Activated naive CD4-positive, alpha-beta T cell treated with anti-CD3 and anti-CD28 coated beads, Interleukin-2, amount 10 ng/mL, durations not matched to agents 7 days and 5 days (primary cell): ENCODE measurements around the gene TMTC4.
A peak's percentile ranks its signal among the peaks of the same experiment; 100 is the strongest.

ENCODE experiments used
- CTCF ChIA-PET: fragments of 350-600 bp; sonication (Branson Sonifier 250); formaldehyde crosslinking; loops from one replicate; lab custom pipeline; 2021; ENCODE audit warnings: antibody characterized with exemption; lab: Charles Lee
- DNase-seq: peaks from one replicate; pipeline ENCODE4 v3.0.0-alpha.2; 2020
- H3K27ac Mint-ChIP-seq: one replicate; pipeline ENCODE4 v1.8.0; 2021; ENCODE audit warnings: mild to moderate bottlenecking, moderate library complexity, mixed read lengths
- H3K27me3 Mint-ChIP-seq: one replicate; pipeline ENCODE4 v1.8.0; 2021; ENCODE audit warnings: mild to moderate bottlenecking, mixed read lengths
- H3K36me3 Mint-ChIP-seq: one replicate; pipeline ENCODE4 v1.8.0; 2021; ENCODE audit warnings: mixed read lengths
- H3K4me1 Mint-ChIP-seq: one replicate; pipeline ENCODE4 v1.8.0; 2021; ENCODE audit warnings: mixed read lengths
- H3K4me3 Mint-ChIP-seq: one replicate; pipeline ENCODE4 v1.8.0; 2021; ENCODE audit warnings: mild to moderate bottlenecking, moderate library complexity, mixed read lengths
- H3K9me3 Mint-ChIP-seq: one replicate; pipeline ENCODE4 v1.8.0; 2021; ENCODE audit warnings: mixed read lengths

The TMTC4 gene

DNA sequence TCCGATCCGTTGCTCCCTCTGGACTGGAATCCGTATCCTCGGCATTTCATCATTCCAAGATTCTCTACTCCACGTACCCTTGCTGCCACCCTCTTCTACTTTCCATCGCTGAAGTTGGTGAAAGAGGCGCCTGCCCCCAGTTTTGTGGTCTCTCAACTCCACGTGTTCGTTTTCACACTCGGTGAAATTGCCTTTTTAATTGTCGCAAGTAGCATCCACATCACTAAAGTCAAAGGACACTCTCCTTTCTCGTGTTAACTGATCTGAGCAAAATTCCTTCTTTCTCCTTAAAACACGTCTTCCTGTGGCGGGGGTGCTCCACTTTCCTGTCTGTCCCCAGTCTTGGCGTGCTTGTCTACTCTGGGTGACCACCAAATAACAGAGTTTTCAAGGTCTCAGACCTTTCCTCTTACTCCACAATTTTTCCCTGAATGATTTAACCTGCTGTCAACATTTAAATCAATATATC, 1.1 kb upstream of the TMTC4 start:
- H3K27ac Mint-ChIP-seq: peak overlapping the region; percentile 84
- peaks cover 16% of the 10 kb centered on the region for H3K27me3 Mint-ChIP-seq
- CTCF ChIA-PET: no interaction called here
- peaks cover 37% of the 10 kb centered on the region for H3K4me1 Mint-ChIP-seq
- peak overlapping the region; percentile 83 for H3K4me3 Mint-ChIP-seq
- peaks cover 8% of the 10 kb centered on the region for H3K36me3 Mint-ChIP-seq
- no peak for DNase-seq
- H3K9me3 Mint-ChIP-seq: no peaks in the 10 kb centered on the region

DNA sequence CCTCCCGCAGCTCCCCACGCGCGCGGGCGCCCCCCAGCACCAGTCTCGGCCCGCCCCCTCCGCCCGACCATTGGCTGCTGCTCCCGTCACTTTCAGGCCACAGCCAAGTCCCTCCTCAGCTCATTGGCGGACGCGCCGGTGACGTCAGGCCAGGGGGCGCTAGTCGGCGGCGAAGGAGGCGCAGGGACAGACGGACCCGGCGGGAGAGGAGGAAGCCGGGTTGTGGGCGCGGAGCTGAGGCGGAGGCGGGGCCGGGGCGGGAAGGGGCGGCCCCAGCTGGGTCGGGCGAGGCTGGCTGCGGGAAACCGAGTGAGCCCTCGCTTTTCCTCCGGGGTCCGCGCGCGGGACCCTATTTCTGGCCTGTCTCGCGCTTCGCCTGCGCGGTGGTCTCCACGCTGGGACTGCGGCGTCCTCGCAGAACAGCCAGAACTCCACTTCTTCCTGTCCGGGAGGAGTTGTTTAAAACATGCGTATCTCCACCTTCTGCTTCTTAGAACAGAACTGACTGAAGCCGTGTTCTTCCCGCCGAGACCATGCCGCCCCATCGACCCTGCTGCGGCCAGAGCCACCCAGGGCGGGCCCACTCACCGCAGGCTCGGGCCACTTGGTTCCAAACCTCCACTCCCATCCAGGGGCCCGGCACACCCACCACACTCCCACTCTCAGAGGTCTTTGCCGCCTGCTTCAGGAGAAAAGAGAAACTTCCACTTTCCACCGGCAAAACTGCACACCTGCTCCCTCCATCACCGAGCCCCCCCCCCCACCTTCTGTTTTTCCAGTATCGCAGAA, 471 bp upstream of the TMTC4 start:
- H3K4me1 Mint-ChIP-seq: peaks cover 38% of the 10 kb centered on the region
- DNase-seq: peak; percentile 100
- H3K27ac Mint-ChIP-seq: peak overlapping the region; percentile 84
- CTCF ChIA-PET: interaction anchor here (1.6 kb wide), 1 partner anchor 102 kb away, joined by 6 read pairs; no protein-coding TSS in a partner anchor
- H3K9me3 Mint-ChIP-seq: no peaks in the 10 kb centered on the region
- H3K36me3 Mint-ChIP-seq: peaks cover 12% of the 10 kb centered on the region
- H3K27me3 Mint-ChIP-seq: peaks cover 16% of the 10 kb centered on the region
- H3K4me3 Mint-ChIP-seq: peak overlapping the region; percentile 83

DNA sequence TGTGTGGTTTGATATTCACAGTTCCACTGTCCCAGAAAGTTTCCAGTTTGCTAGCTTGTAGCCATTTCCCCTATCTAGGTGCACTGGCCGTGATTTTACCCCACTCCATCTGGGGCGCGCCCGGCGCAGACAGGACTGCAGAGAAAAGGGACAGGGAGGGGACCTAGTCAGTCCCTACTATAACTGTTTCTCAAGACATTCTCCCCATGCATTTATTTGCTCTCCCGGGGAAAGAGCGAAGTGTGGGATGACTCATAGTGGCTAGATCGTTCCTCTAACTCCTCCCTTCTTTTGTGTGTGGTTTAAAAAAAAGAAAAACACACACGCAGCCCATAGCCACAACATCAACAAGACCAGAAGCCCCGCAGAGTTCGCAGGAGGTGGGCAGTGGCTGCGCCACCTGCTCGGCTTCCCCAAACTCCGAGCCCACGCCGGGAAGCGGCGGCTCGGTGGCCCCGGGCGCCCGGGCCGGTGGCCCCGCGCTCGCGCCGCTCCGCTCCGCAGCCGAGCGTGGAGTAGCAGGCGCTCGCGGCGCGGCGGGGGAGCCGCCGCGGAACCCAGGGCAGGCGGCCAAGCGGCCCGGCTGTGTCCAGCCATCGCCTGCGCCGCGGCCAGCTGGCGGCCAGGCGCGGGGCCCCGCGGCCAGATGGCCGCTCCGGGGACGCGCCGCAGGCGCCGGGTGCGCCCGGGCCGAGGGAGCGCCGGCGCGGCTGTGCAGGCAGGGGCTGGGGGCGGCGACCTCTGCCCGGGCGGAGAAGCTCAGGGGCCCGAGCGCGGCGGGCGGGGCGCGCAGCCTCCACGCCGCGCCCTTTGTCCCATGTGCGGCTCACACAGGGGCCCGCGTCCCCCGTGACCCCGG, 653 bp downstream of the TMTC4 start:
- DNase-seq: peak; percentile 59
- Mint-ChIP-seq H3K27ac (peak overlapping the region; percentile 91), H3K4me1 (peaks cover 39% of the 10 kb centered on the region), H3K4me3 (peak overlapping the region; percentile 86), H3K36me3 (peaks cover 24% of the 10 kb centered on the region), H3K9me3 (no peaks in the 10 kb centered on the region), H3K27me3 (peaks cover 16% of the 10 kb centered on the region)
- CTCF ChIA-PET: interaction anchor here (1.6 kb wide), 1 partner anchor 101 kb away, joined by 6 read pairs; no protein-coding TSS in a partner anchor

DNA sequence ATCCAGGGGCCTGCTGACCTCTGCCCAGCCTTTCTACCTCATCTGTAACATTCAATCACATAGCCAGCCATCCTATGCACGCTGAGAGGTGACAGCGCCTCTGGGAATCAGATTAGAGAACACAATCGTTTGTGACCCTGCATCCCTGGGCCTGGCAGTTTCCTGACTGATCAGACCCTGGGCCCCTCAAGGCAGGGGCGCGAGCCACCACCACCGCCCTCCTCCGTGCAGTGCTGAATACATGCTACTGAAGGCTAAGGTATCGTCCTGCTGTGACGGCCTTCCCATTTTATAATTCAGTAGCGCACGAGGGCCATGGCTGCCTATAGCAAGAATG, 1.3 kb downstream of the TMTC4 start:
- CTCF ChIA-PET: interaction anchor here (1.4 kb wide), 1 partner anchor 101 kb away, joined by 5 read pairs; no protein-coding TSS in a partner anchor

DNA sequence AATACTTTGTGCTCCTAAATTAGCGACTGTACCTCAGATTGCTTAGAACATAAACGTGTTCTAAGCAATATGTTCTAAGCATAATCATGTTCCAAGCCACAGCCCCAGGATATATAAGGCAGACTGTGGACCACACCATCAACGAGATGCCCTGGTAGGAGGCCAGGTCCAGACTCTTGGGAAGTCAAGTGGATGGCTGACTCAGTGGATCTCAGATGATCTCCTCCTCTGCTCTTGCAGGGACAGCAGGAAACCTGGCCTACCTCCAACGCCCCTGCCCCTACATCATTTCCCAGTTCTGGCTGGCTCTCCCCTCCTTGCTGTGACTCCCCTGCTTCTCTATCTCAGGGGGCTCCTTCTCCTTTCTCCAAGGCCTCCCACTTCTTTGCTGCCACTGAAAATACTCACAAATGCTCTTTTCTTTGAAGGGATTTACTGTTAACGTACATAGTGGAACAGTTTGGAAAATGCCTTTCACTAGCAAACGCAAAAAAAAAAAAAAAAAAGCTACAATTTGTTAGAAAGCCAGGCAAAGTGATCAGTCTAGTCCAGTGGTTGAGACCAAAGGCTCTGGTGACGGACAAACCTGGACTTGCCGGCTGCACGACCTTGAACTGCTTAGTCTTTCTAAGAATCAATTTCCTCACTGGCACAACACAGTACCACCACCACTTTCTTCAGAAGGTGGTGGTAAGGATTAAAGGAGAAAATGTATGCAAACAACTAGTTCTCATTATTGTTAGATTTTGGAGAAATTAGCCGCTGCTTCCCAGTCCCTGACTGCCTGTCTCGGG, 3.0 kb downstream of the TMTC4 start:
- DNase-seq: no peak
- Mint-ChIP-seq H3K4me3 (peak overlapping the region; percentile 23), H3K36me3 (peaks cover 45% of the 10 kb centered on the region), H3K27ac (no peak overlapping the region), H3K27me3 (peaks cover 10% of the 10 kb centered on the region), H3K9me3 (no peaks in the 10 kb centered on the region), H3K4me1 (peaks cover 39% of the 10 kb centered on the region)
- CTCF ChIA-PET: interaction anchor here (1.4 kb wide), 1 partner anchor 99 kb away, joined by 5 read pairs; no protein-coding TSS in a partner anchor

More for the DNA sequence above, 1.3 kb downstream of the TMTC4 start:
- peaks cover 10% of the 10 kb centered on the region for H3K27me3 Mint-ChIP-seq
- no peaks in the 10 kb centered on the region for H3K9me3 Mint-ChIP-seq
- peak overlapping the region; percentile 86 for H3K4me3 Mint-ChIP-seq
- peak overlapping the region; percentile 91 for H3K27ac Mint-ChIP-seq
- H3K4me1 Mint-ChIP-seq: peaks cover 39% of the 10 kb centered on the region
- H3K36me3 Mint-ChIP-seq: peaks cover 29% of the 10 kb centered on the region
- DNase-seq: no peak

DNA sequence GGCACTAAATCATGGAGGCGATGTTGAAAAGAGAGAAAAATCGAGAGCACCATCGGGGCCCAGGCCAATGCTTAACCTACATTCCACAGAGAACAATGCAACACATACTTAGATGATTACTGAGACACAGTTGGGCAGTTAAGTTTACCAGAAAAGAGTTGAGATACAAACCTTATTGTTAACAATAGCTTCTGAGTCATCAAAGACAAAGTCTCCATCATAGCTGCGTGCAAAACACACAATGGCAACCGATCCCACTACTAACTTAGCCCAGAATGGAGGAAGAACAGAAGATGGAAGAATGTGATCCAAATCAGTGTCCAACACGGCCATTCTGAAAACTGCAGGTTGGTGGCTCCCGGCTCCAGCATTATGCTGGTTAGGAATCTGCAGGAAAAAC, 6.2 kb downstream of the TMTC4 start:
- H3K9me3 Mint-ChIP-seq: no peaks in the 10 kb centered on the region
- peaks cover 64% of the 10 kb centered on the region for H3K36me3 Mint-ChIP-seq
- peaks cover 25% of the 10 kb centered on the region for H3K4me1 Mint-ChIP-seq
- CTCF ChIA-PET: no interaction called here
- DNase-seq: no peak
- no peak overlapping the region for H3K4me3 Mint-ChIP-seq
- no peaks in the 10 kb centered on the region for H3K27me3 Mint-ChIP-seq
- no peak overlapping the region for H3K27ac Mint-ChIP-seq

DNA sequence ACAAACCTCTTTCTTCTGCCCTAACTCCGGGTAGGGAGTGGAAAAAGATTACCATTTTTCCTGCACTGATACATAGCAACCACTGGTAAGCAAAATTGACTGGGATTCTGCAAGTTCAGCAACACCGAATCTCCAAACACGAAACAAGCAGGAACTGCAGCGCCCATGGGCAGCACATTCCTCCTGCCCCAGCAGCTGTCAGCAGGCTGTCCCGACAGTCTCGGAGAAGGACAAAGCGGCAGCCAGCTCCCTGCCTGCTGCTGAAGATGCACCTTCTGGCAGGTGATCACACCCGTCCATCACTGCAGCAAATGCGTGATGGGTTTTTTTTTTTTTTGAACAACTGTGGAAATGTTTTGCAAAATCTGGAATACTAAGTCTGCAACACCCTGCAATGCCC, 6.7 kb downstream of the TMTC4 start:
- peaks cover 19% of the 10 kb centered on the region for H3K4me1 Mint-ChIP-seq
- no peak overlapping the region for H3K4me3 Mint-ChIP-seq
- DNase-seq: no peak
- CTCF ChIA-PET: no interaction called here
- H3K9me3 Mint-ChIP-seq: no peaks in the 10 kb centered on the region
- H3K36me3 Mint-ChIP-seq: peaks cover 68% of the 10 kb centered on the region
- H3K27ac Mint-ChIP-seq: no peak overlapping the region
- H3K27me3 Mint-ChIP-seq: no peaks in the 10 kb centered on the region

DNA sequence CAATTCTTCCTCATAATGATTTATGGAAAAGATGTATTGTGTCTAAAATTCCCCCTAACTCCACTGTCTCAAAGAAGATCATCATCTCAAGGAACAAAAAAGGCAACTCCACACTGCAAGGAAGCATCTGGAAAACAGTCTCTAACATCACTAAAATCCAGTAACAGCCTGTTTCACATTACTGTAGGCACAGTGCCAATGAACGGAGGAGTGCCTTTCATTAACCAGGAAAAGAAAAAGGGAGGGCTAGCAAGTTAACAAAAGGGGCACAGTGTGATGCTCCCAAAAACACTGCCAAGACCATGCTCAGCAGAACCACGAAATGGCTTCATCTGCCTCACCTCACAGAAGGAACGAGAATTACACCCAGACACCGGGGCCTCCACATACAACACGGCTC, 8.5 kb downstream of the TMTC4 start:
- Mint-ChIP-seq H3K4me3 (no peak overlapping the region), H3K36me3 (peaks cover 77% of the 10 kb centered on the region)

DNA sequence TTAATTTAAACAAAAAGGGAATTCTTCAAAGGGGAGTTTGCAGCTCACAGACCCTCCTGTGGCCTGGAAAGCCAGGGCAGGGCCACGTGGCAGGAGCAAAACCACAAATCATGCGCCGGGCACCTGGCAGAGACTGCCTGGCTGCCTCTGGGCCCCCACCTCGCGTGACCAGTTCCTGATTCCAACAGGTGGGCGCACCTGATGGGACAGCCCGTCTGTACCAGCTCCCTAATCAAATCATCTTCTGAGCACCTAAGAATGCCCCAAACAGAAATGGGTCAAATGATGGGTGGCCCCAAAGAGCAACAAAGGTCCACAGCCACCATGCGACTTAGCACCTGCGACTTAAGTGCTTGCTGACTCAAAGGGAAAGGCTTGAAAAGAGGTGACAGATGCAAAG, 9.2 kb downstream of the TMTC4 start:
- DNase-seq: no peak
- Mint-ChIP-seq H3K27me3 (no peaks in the 10 kb centered on the region), H3K27ac (no peak overlapping the region), H3K9me3 (no peaks in the 10 kb centered on the region), H3K36me3 (peaks cover 79% of the 10 kb centered on the region), H3K4me3 (no peak overlapping the region), H3K4me1 (peaks cover 7% of the 10 kb centered on the region)
- CTCF ChIA-PET: interaction anchor here (1.5 kb wide), 1 partner anchor 92 kb away, joined by 5 read pairs; no protein-coding TSS in a partner anchor

More for the DNA sequence above, 8.5 kb downstream of the TMTC4 start:
- Mint-ChIP-seq H3K9me3 (no peaks in the 10 kb centered on the region), H3K27ac (no peak overlapping the region), H3K4me1 (peaks cover 3% of the 10 kb centered on the region), H3K27me3 (no peaks in the 10 kb centered on the region)
- DNase-seq: no peak
- CTCF ChIA-PET: no interaction called here

DNA sequence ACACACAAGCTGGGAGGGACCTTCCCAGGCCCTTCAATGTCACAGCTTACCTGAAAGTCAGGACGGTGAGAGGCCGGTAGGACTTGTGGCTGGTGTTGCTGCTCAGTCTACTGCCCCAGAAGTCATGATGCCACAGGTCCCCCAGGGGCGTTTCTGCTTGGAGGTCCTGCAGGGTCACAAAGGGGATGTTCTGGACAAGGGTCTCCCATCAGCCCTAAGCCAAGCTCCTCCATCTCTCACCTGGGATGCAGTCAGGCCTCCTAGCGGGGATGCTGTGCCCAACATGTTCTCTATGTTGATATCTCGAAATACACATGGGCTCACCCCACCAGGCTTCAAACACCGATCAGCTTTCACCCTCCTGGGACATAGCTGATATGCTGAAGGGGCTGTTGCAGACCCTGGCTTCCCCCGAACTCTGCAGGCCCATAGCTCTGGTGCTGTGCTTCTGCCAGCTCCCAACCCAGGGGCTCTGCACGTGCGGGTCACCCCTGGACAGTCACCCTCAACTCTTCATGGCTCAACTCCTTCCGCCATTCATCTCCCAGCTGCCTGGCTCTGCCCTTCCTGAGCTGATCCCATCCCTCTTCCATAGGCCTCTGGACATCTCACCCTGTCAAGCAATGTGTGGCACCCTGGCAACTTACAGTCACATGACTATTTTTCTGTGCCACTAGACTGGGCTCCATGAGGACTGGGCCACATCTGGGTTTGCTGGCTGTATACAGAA, 10.3 kb downstream of the TMTC4 start:
- Mint-ChIP-seq H3K27me3 (no peaks in the 10 kb centered on the region), H3K4me1 (peaks cover 13% of the 10 kb centered on the region), H3K4me3 (no peak overlapping the region), H3K9me3 (no peaks in the 10 kb centered on the region), H3K27ac (no peak overlapping the region), H3K36me3 (peaks cover 76% of the 10 kb centered on the region)
- DNase-seq: no peak
- CTCF ChIA-PET: interaction anchor here (1.5 kb wide), 1 partner anchor 91 kb away, joined by 5 read pairs; no protein-coding TSS in a partner anchor

DNA sequence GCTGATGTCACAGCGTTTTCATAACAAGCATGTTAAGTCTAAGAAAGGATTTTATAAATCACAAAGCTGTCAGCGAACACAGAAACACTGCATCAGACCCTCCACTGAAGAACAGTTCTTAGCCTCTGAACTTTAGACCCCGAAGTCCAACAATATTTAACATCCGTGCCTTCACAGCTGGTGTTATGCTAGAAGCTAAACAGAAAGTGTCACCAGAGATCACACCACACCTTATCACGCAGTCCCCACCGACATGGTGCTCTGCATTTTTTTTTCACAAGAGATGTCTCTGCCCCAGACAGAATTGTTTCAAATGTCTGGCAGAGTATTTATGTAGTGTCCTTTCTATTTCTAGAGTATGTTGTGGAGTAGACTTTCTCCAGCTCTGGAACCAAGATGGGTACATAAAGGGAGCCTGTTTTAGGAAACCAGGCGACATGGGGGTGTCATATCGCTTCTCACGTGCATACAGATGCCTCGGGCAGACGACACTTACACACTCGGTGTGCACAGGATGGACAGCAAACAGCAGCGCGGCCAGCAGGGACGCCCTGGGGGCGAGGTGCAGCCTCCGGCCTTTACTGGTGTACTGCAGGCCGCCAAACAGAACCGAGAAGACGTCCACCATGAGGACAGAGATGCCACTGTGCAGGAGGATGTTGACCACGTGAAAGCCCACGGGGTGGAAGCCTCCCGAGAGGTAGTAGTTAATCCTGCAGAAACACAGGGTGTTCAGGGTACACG, 12.0 kb downstream of the TMTC4 start:
- CTCF ChIA-PET: no interaction called here
- Mint-ChIP-seq H3K36me3 (peaks cover 75% of the 10 kb centered on the region), H3K4me3 (no peak overlapping the region), H3K27ac (no peak overlapping the region), H3K9me3 (no peaks in the 10 kb centered on the region), H3K4me1 (peaks cover 28% of the 10 kb centered on the region), H3K27me3 (no peaks in the 10 kb centered on the region)
- no peak for DNase-seq

DNA sequence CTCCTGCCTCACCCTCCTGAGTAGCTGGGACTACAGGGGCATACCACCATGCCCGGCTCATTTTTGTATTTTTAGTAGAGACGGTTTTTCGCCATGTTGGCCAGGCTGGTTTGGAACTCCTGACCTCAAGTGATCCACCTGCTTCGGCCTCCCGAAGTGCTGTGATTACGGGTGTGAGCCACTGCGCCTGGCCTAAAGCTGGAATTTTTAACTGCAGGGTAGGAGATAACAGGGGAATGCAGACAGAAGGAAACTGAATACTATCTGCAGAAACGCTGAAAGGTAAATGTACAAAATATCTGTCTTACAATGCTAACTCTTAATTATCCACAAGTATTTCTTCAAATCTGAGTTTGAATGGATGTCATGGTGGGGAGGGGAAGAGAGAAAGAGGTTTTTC, 13.8 kb downstream of the TMTC4 start:
- CTCF ChIA-PET: no interaction called here
- peaks cover 70% of the 10 kb centered on the region for H3K36me3 Mint-ChIP-seq
- no peak overlapping the region for H3K27ac Mint-ChIP-seq

More for the DNA sequence above, 13.8 kb downstream of the TMTC4 start:
- Mint-ChIP-seq H3K4me1 (peaks cover 29% of the 10 kb centered on the region), H3K4me3 (no peak overlapping the region), H3K27me3 (no peaks in the 10 kb centered on the region), H3K9me3 (no peaks in the 10 kb centered on the region)
- DNase-seq: no peak
